Measurements from ENCODE around the gene TBPL1.
"Not testable (repeated sequence)": the region's sequence is repeated elsewhere in the genome, so short reads cannot be mapped to it uniquely, and the experiment has no call there.

DNA sequence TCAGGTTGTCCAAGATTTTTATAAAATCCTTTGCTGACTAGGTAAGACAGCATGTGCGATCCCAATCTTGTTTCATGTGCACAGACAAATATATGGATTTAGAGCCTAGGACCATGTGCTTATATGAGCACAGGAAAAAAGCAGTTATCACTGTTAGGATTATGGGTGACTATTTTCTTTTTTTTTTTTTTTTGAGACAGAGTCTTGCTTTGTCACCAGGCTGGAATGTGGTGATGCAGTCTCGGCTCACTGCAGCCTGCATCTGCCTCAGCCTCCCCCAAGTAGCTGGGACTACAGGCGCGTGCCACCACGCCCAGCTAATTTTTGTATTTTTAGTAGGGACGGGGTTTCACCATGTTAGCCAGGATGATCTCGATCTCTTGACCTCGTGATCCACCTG is 14.8 kb downstream of the TBPL1 start:
- TF ChIP-seq, protein P1, sequence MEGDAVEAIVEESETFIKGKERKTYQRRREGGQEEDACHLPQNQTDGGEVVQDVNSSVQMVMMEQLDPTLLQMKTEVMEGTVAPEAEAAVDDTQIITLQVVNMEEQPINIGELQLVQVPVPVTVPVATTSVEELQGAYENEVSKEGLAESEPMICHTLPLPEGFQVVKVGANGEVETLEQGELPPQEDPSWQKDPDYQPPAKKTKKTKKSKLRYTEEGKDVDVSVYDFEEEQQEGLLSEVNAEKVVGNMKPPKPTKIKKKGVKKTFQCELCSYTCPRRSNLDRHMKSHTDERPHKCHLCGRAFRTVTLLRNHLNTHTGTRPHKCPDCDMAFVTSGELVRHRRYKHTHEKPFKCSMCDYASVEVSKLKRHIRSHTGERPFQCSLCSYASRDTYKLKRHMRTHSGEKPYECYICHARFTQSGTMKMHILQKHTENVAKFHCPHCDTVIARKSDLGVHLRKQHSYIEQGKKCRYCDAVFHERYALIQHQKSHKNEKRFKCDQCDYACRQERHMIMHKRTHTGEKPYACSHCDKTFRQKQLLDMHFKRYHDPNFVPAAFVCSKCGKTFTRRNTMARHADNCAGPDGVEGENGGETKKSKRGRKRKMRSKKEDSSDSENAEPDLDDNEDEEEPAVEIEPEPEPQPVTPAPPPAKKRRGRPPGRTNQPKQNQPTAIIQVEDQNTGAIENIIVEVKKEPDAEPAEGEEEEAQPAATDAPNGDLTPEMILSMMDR (IDR thresholded peaks at IDR 0.05) = not testable (repeated sequence)
- TF ChIP-seq POLR2A (IDR thresholded peaks at IDR 0.05) = not testable (repeated sequence)

Measured in tibial nerve (tissue), 3 donors.